Parathyroid adenoma (tissue), 2 donors: ENCODE data around the gene NEK1.

Experiments
- H2AFZ ChIP-seq: fragments of 300-600 bp; sonication (generic); one replicate; pipeline ENCODE4 v1.7.0; 2017; ENCODE audit warnings: antibody characterized with exemption, mild to moderate bottlenecking
- H3K27ac ChIP-seq: fragments of 300-600 bp; sonication (generic); one replicate; pipeline ENCODE4 v1.7.0; 2017
- H3K27me3 ChIP-seq: fragments of 300-600 bp; sonication (generic); one replicate; pipeline ENCODE4 v1.7.0; 2017; ENCODE audit warnings: low read length; ENCODE audit not compliant: control insufficient read depth, insufficient read depth
- H3K36me3 ChIP-seq: fragments of 300-600 bp; sonication (generic); one replicate; pipeline ENCODE4 v1.7.0; 2017; ENCODE audit warnings: low read length; ENCODE audit not compliant: control insufficient read depth, insufficient read depth
- H3K4me1 ChIP-seq: fragments of 300-600 bp; sonication (generic); one replicate; pipeline ENCODE4 v1.7.0; 2017; ENCODE audit warnings: control low read depth
- H3K4me2 ChIP-seq: fragments of 300-600 bp; sonication (generic); one replicate; pipeline ENCODE4 v1.7.0; 2017; ENCODE audit warnings: low read length
- H3K4me3 ChIP-seq: fragments of 300-600 bp; sonication (generic); one replicate; pipeline ENCODE4 v1.7.0; 2017; ENCODE audit warnings: low read depth, low read length
- H3K79me2 ChIP-seq: fragments of 300-600 bp; sonication (generic); one replicate; pipeline ENCODE4 v1.7.0; 2017; ENCODE audit warnings: control low read depth
- H3K9ac ChIP-seq: fragments of 300-600 bp; sonication (generic); one replicate; pipeline ENCODE4 v1.7.0; 2017; ENCODE audit warnings: mild to moderate bottlenecking
- H3K9me3 ChIP-seq: fragments of 300-600 bp; sonication (generic); one replicate; pipeline ENCODE4 v1.7.0; 2017; ENCODE audit warnings: low read length; ENCODE audit not compliant: control insufficient read depth
- TF ChIP-seq, protein P1 (sequence below): fragments of 300-600 bp; sonication (generic); IDR thresholded peaks from one replicate; pipeline ENCODE4 v1.7.0; 2017; ENCODE audit warnings: antibody characterized with exemption, mild to moderate bottlenecking
- donor health status: primary hyperparathyroidism.

NEK1 gene

DNA sequence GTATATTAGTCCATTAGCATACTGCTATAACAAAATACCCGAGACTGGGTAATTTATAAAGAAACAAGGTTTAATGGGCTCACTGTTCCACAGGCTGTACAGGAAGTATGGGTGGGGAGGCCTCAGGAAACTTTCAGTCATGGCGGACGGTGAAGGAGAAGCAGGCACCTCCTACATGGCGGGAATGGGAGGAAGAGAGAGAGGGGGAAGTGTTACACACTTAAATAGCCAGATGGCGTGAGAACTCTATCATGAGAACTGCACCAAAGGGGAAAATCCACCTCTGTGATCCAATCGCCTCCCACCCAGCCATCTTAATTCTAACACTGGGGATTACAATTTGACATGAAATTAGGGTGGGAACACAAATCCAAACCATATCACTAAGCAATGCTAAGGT, 242.7 kb downstream of the NEK1 start:
- Histone ChIP-seq H3K79me2 (no peaks in the 10 kb centered on the region), H2AFZ (no peak overlapping the region), H3K9ac (no peak overlapping the region), H3K4me2 (no peak overlapping the region), H3K4me3 (no peak overlapping the region), H3K9me3 (no peaks in the 10 kb centered on the region), H3K4me1 (no peaks in the 10 kb centered on the region), H3K27ac (no peak overlapping the region), H3K27me3 (no peaks in the 10 kb centered on the region), H3K36me3 (no peaks in the 10 kb centered on the region)
- TF ChIP-seq, protein P1, sequence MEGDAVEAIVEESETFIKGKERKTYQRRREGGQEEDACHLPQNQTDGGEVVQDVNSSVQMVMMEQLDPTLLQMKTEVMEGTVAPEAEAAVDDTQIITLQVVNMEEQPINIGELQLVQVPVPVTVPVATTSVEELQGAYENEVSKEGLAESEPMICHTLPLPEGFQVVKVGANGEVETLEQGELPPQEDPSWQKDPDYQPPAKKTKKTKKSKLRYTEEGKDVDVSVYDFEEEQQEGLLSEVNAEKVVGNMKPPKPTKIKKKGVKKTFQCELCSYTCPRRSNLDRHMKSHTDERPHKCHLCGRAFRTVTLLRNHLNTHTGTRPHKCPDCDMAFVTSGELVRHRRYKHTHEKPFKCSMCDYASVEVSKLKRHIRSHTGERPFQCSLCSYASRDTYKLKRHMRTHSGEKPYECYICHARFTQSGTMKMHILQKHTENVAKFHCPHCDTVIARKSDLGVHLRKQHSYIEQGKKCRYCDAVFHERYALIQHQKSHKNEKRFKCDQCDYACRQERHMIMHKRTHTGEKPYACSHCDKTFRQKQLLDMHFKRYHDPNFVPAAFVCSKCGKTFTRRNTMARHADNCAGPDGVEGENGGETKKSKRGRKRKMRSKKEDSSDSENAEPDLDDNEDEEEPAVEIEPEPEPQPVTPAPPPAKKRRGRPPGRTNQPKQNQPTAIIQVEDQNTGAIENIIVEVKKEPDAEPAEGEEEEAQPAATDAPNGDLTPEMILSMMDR: no peak

DNA sequence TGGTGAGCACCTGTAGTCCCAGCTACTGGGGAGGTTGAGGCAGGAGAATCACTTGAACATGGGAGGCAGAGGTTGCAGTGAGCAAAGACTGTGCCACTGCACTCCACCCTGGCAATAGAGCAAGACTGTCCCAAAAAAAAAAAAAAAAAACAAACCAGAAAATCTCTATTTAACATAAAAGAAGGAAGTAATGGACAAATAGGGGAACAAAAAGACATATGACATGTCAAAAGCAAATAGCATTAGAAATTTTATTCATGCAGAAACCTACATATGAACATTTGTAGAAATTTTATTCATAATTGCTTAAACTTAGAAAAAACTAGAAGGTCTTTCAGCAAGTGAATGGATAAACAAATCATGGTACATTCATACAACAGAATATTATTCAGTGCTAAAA, 244.6 kb downstream of the NEK1 start:
- Histone ChIP-seq H3K27me3 (no peaks in the 10 kb centered on the region), H3K9ac (no peak overlapping the region), H2AFZ (no peak overlapping the region), H3K9me3 (no peaks in the 10 kb centered on the region), H3K4me3 (no peak overlapping the region), H3K4me1 (no peaks in the 10 kb centered on the region), H3K4me2 (no peak overlapping the region), H3K27ac (no peak overlapping the region), H3K36me3 (no peaks in the 10 kb centered on the region), H3K79me2 (no peaks in the 10 kb centered on the region)
- TF ChIP-seq, protein P1: no peak

DNA sequence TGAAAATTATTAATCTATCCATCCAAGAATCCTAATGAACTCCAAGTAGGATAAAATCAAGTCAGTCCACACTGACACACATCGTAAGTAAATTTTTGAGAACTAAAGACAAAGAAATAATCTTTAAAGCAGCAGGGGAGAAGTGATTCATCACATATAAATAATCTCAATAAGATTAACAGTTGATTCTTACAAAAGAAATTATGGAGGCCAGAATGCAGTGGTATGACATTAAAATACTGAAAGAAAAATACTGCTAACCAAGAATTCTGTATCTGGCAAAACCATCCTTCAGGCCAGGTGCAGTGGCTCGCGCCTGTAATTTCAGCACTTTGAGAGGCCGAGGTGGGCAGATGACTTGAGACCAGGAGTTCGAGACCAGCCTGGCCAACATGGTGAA, 245.6 kb downstream of the NEK1 start:
- H3K9ac ChIP-seq: no peak overlapping the region
- no peak overlapping the region for H3K4me3 ChIP-seq
- H3K4me1 ChIP-seq: no peaks in the 10 kb centered on the region
- no peaks in the 10 kb centered on the region for H3K27me3 ChIP-seq
- H3K36me3 ChIP-seq: no peaks in the 10 kb centered on the region
- no peak overlapping the region for H2AFZ ChIP-seq
- no peaks in the 10 kb centered on the region for H3K79me2 ChIP-seq
- H3K9me3 ChIP-seq: no peaks in the 10 kb centered on the region
- TF ChIP-seq, protein P1: no peak
- H3K4me2 ChIP-seq: no peak overlapping the region
- H3K27ac ChIP-seq: no peak overlapping the region

DNA sequence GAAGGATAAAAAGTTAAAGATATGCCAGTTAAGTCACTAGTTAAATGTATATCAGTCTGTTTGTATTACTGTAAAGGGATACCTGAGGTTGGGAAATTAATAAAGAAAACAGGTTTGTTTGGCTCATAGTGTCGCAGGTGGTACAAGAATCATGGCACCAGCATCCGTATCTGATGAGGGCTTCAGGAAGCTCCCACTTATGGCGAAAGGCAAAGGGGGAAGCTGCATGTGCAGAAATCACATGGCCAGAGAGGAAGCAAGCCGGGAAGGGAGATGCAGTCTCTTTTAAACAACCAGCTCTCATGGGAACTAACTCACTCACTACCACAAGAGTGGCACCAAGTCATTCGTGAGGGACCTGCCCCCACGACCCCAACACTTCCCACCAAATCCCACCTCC, 249.8 kb downstream of the NEK1 start:
- TF ChIP-seq, protein P1: no peak
- Histone ChIP-seq H3K4me3 (no peak overlapping the region), H3K27me3 (no peaks in the 10 kb centered on the region), H2AFZ (no peak overlapping the region), H3K9me3 (no peaks in the 10 kb centered on the region), H3K27ac (no peak overlapping the region), H3K4me2 (no peak overlapping the region), H3K36me3 (no peaks in the 10 kb centered on the region), H3K4me1 (no peaks in the 10 kb centered on the region), H3K79me2 (no peaks in the 10 kb centered on the region), H3K9ac (no peak overlapping the region)

DNA sequence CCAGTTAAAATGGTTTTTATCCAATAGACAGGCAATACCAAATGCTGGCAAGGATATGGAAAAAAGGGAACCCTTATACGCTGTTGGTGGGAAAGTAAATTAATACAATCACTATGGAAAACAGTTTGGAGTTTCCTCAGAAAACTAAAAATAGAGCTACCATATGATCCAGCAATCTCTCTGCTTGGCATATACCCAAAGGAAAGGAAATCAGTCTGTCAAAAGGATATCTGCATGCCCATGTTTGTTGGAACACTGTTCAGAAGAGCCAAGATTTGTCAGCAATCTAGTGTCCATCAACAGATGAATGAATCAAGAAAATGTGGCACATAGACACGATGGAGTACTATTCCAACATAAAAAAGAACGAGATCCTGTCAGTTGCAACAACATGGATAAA, 250.6 kb downstream of the NEK1 start:
- Histone ChIP-seq H3K27me3 (no peaks in the 10 kb centered on the region), H3K79me2 (no peaks in the 10 kb centered on the region), H3K9ac (no peak overlapping the region), H3K27ac (no peak overlapping the region), H2AFZ (no peak overlapping the region), H3K4me2 (no peak overlapping the region), H3K9me3 (no peaks in the 10 kb centered on the region), H3K4me1 (no peaks in the 10 kb centered on the region), H3K4me3 (no peak overlapping the region), H3K36me3 (no peaks in the 10 kb centered on the region)
- TF ChIP-seq, protein P1: no peak
